Kidney glomerular epithelial cell (primary cell): ENCODE measurements around the gene SLC6A4.
"Not testable (repeated sequence)": the region's sequence is repeated elsewhere in the genome, so short reads cannot be mapped to it uniquely, and the experiment has no call there.

Experiments
- DNase-seq: peaks from one replicate; lab custom pipeline; 2025; lab: John Stamatoyannopoulos, UW

Gene SLC6A4

GRCh38 chr17:30172560-30172959, 62.9 kb downstream of the SLC6A4 start:
- no peak for DNase-seq

GRCh38 chr17:30170415-30170987, 65.0 kb downstream of the SLC6A4 start:
- DNase-seq, result no peak

- no peak for DNase-seq
These were observed 69.5 kb downstream of the SLC6A4 start for GRCh38 chr17:30165960-30166359.

GRCh38 chr17:30165147-30165546, 70.3 kb downstream of the SLC6A4 start:
- no peak for DNase-seq

GRCh38 chr17:30164531-30164930, 71.0 kb downstream of the SLC6A4 start:
- DNase-seq, result no peak

- no peak for DNase-seq
These were observed 73.9 kb downstream of the SLC6A4 start for GRCh38 chr17:30161601-30162000.

GRCh38 chr17:30160419-30161172, 74.9 kb downstream of the SLC6A4 start:
- no peak for DNase-seq

- no peak for DNase-seq
These were observed 76.4 kb downstream of the SLC6A4 start for GRCh38 chr17:30158896-30159625.

GRCh38 chr17:30155389-30155788, 80.1 kb downstream of the SLC6A4 start:
- no peak for DNase-seq

- DNase-seq, result no peak
These were observed 82.0 kb downstream of the SLC6A4 start for GRCh38 chr17:30153463-30153862.

GRCh38 chr17:30151471-30151870, 84.0 kb downstream of the SLC6A4 start:
- DNase-seq, result no peak

- no peak for DNase-seq
These were observed 87.1 kb downstream of the SLC6A4 start for GRCh38 chr17:30148376-30148775.

- DNase-seq, result not testable (repeated sequence)
These were observed 87.6 kb downstream of the SLC6A4 start for GRCh38 chr17:30147860-30148259.
